Epithelial cell of esophagus (primary cell): Measurements from ENCODE around the gene PLEKHB2.
A peak's percentile ranks its signal among the peaks of the same experiment; 100 is the strongest.
"Not testable (repeated sequence)": the region's sequence is repeated elsewhere in the genome, so short reads cannot be mapped to it uniquely, and the experiment has no call there.

Experiments
- DNase-seq: peaks from one replicate; pipeline ENCODE4 v3.0.0; 2010; ENCODE audit warnings: low read depth
- H3K4me3 ChIP-seq: 2 replicates; pipeline ENCODE4 v1.5.1; 2011; ENCODE audit warnings: mild to moderate bottlenecking, low read length, control low read depth
- CTCF ChIP-seq: IDR thresholded peaks from 2 replicates; pipeline ENCODE4 v1.5.1; 2011; ENCODE audit warnings: low read depth, mild to moderate bottlenecking, low read length, control low read depth, inconsistent platforms; ENCODE audit not compliant: insufficient read depth; ENCODE audit errors: missing control alignments

The PLEKHB2 gene

GRCh38 chr2:131154071-131154531, 49.0 kb downstream of the PLEKHB2 start:
- DNase-seq, result peak; percentile 70
- peak; percentile 88 for TF ChIP-seq CTCF
- H3K4me3 ChIP-seq, result no peak overlapping the region

DNA sequence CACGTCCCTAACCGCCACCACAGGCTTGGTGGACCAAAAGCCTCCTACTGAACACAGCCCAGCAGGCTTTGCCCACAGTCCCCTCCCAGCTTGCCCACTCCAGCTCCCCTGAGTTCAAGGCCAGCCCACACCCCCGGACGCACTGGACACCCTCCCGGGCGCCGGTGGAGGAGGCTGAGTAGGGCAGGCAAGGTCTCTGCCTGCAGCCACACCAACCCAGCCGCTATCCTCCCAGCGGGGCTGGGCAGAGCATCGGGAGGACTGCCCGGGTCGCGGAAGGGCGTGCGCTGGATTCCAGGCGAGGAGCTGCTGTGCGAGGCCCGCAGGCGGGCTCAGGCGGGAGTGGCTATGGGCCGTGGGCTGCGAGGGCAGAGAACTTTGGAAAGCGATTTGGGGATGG, 49.5 kb downstream of the PLEKHB2 start:
- no peak for TF ChIP-seq CTCF
- DNase-seq, result no peak
- no peak overlapping the region for H3K4me3 ChIP-seq

- DNase-seq, result no peak
Measured at GRCh38 chr2:131155208-131155855, 50.2 kb downstream of the PLEKHB2 start.

DNA sequence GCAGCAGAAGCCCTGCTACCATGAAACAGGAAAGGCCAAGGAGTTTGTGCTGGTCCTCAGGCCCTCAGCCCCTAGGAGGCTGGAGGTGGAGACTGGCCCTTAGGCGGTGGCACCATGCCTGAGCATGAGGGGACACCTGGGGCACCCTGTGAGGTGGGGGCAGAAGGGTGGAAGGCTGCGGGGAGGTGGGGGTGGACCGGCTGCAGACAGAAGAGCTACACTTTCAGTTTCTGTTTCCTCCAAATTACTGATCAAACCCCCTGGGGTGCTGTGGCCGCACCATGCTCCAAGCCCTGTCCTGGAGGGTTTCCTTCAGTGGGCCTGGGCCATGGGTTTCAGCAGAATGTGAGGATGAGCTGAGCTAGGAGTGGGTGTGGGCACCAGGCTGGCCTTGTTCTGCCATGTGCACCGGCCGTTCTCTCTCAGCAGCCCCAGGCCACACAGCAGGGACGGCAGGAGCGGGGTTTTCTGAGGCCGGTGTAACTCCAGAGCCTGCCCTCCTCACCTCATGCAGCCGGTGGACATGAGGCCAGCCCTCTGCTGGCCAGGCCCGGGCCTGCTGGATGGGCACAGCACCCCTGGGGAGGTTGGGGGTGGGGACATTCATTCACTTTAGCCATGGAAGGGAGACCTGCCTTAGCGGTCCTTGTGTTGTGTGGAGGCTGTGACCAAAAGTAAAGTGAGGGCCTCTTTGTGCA, 51.5 kb downstream of the PLEKHB2 start:
- DNase-seq, result no peak

More at GRCh38 chr2:131155208-131155855, 50.2 kb downstream of the PLEKHB2 start:
- H3K4me3 ChIP-seq, result no peak overlapping the region
- TF ChIP-seq CTCF, result no peak

GRCh38 chr2:131165562-131165961, 60.4 kb downstream of the PLEKHB2 start:
- H3K4me3 ChIP-seq, result not testable (repeated sequence)

More for the DNA sequence above, 51.5 kb downstream of the PLEKHB2 start:
- no peak overlapping the region for H3K4me3 ChIP-seq
- TF ChIP-seq CTCF, result no peak

DNA sequence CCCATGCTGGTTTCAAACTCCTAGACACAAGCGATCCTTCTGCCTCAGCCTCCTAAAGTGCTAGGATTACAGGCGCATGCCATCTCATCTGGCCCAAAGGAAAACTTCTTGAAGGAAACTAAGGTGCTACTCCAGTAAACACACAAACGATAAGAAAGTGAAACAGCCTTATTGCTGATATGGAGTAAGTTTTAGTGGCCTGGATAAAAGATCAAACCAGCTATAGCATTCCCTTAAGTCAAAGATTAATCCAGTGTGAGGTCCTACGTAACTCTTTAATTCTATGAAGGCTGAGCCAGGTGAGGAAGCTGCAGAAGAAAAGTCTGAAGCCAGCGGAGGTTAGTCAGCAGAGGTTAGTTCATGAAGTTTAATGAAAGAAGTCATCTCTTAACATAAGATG, 63.4 kb downstream of the PLEKHB2 start:
- TF ChIP-seq CTCF, result no peak
- no peak for DNase-seq
- H3K4me3 ChIP-seq, result no peak overlapping the region

More at GRCh38 chr2:131165562-131165961, 60.4 kb downstream of the PLEKHB2 start:
- not testable (repeated sequence) for DNase-seq

GRCh38 chr2:131178050-131178449, 72.9 kb downstream of the PLEKHB2 start:
- H3K4me3 ChIP-seq, DNase-seq: not testable (repeated sequence)

GRCh38 chr2:131178721-131179418, 73.7 kb downstream of the PLEKHB2 start:
- not testable (repeated sequence) for DNase-seq

DNA sequence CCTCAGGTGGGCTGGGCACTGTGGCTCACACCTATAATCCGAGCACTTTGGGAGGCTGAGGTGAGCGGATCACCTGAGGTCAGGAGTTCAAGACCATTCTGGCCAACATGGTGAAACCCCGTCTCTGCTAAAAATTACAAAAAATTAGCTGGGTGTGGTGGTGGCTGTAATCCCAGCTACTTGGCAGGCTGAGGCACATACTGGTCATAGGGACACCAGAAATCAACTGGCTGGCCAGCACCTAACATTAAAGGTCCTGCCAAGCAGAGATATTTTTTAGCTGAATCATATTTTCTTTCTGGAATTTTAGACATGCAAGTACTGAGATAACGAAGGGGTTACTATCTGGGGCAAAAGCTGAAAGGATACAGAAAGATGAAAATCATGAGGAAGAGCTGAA, 76.3 kb downstream of the PLEKHB2 start:
- DNase-seq, H3K4me3 ChIP-seq: not testable (repeated sequence)

More at GRCh38 chr2:131178721-131179418, 73.7 kb downstream of the PLEKHB2 start:
- H3K4me3 ChIP-seq, result not testable (repeated sequence)

DNA sequence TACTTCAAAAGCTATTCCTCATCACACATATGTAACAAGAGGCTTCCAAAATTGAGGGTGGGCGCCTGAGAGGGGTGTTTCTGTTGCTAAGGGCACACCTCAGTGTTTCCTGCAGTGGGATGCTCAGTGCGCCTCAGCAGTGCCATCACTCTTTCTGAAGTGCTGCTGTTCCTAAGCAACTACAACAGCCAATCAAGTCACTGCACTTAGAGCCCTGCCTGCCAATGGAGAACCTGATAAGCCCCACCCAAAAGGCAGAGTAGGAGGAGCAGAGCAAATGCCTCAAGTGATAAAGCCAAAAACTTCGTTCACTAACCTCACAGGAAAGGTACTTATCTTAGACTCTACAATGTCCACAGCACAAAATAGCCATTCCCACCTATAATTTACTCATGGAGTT, 88.3 kb downstream of the PLEKHB2 start:
- H3K4me3 ChIP-seq, DNase-seq: not testable (repeated sequence)

DNA sequence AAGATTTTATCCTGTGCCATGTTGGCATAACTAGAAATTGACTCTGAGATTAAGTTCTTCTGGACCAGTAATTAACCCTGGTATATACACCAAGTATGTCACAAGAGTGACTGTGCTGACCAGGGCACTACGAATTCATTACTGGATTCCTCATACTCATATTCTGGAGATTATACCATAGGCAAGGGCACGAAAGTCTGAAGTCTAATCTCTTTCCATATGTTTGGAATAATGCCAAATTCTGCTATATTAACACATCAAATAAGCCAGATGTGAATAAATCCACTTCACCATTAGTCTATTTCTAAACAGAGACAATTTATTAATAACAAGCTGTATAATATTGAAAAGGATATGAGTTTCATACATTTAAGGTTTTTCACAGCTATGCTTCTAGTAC, 91.0 kb downstream of the PLEKHB2 start:
- not testable (repeated sequence) for DNase-seq, H3K4me3 ChIP-seq
